Right ventricle myocardium superior (tissue), 1 donor: ENCODE measurements around the gene HTR3E. TPM values are rescaled to one million over a fixed set of nuclear protein-coding genes. Genes with fewer than 3 reads are reported as not detected.
"Not testable (repeated sequence)": the region's sequence is repeated elsewhere in the genome, so short reads cannot be mapped to it uniquely, and the experiment has no call there.

ENCODE experiments used
- ATAC-seq: fragments of 200-7000 bp; cut with Tn5 transposase; one replicate; pipeline ENCODE4 v1.9.1; 2020; ENCODE audit warnings: mild to moderate bottlenecking; ENCODE audit not compliant: poor library complexity
- DNase-seq: peaks from one replicate; pipeline ENCODE4 v3.0.0-alpha.2; 2020
- intact Hi-C: fragments of 100-400 bp; cut with DNase I; formaldehyde crosslinking; loops from one replicate; pipeline ENCODE4 v1.11.2; 2022
- long read RNA-seq: library from polyadenylated mRNA; unstranded; transcript quantifications from one replicate; pipeline ENCODE4 v2.0.0, GENCODE V29; 2021
- total RNA-seq: library from RNA; stranded (reverse); fragmentation: NEBNext Ultra II Directional; extraction: Animal tissue kit (Norgen Biotek cat#: 25700); gene quantifications from one replicate; pipeline ENCODE4 v1.2.1, GENCODE V29; 2021
- donor health status: DM: no; HTN: yes; CAD: no; lungs with severe emphysema.

HTR3E gene
- total RNA-seq: not detected
- long read RNA-seq: 0 reads

DNA sequence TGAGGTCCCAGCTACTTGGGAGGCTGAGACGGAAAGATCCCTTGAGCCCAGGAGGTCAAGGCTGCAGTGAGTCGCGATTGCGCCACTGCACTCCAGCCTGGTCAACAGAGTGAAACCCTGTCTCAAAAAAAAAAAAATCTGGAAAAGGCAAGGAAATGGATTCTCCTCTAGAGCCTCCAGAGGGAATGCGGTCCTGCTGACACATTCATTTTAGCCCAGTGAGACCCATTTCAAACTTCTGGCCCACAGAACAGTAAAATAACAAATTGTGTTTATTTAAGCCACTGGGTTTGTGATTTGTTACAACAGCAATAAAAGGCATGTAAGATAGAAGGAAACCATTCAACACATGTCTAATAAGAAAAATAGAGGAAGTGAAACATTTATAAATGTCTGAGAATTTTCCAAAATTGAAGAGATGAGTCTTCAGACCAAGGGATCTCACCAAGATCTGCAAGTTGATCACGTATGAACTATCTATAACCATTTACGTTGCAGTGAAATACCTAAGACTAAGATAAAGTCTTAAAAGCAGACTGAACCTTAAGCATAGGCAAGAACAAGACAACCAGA lies at the start of gene HTR3E:
Gene HTR3E (plus strand): TSS at position 254 of the 573 bp plus-strand sequence. CDS start 466 bp downstream, outside the sequence.
- intact Hi-C loops: no loop called here
- no peak for ATAC-seq

DNA sequence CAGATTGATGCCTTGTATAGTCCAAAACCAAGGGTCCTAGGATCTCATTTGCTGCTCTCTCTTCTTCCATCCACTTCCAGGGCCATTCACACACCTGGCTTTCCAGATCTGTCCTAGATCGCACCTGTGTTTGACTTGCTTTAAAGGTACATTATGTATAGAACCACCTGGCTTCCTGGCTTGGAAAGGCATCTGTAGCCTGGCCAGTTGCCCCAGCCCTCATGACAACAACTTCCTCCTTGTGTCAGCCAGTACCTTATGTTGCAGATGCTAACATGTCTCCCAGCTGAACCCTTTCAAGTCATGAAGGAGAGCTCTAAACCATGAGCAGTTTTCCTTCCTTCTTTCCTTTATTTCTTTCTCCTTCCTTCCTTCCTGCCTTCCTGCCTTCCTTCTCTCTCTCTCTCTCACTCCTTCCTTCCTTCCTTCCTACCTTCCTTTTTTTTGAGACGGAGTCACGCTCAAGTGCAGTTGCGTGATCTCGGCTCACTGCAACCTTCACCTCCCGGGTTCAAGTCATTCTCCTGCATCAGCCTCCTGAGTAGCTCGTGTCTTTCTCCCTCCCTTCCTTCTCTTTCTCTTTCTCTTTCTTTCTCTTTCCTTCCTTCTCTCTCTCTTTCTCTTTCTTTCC lies 46.5 kb upstream of the HTR3E start:
- DNase-seq: no peak
- no peak for ATAC-seq
- intact Hi-C loops: no loop called here

More for the DNA sequence above, at the start of gene HTR3E:
- no peak for DNase-seq

- DNase-seq: no peak
- intact Hi-C loops: no loop called here
These were observed 44.1 kb upstream of the HTR3E start, which contains the start of gene HTR3C for GRCh38 chr3:184052767-184053166. Gene HTR3C (plus strand): TSS chr3:184053047. CDS start chr3:184053081, 34 bp downstream.

DNA sequence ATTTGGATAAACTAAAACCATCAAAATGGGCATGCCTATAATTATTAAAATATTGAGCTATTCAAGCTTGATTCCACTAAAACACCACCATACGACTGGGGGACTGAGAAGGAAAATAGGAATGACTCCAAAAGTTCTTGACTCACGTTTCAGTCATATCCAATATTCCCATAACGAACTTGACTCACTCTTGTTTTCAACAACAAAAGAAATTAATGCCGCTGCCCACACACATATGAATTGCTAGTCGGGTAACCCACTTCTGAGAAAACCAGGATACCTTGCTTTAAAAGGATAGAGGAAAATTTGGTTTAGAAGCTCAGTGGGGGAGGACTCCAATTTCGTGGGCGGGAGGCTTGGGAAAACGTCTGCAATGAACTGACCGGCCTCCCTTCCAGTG lies 38.8 kb upstream of the HTR3E start:
- intact Hi-C loops: no loop called here
- DNase-seq (no peak), ATAC-seq (no peak)

More at GRCh38 chr3:184052767-184053166, 44.1 kb upstream of the HTR3E start, which contains the start of gene HTR3C:
- ATAC-seq: no peak

DNA sequence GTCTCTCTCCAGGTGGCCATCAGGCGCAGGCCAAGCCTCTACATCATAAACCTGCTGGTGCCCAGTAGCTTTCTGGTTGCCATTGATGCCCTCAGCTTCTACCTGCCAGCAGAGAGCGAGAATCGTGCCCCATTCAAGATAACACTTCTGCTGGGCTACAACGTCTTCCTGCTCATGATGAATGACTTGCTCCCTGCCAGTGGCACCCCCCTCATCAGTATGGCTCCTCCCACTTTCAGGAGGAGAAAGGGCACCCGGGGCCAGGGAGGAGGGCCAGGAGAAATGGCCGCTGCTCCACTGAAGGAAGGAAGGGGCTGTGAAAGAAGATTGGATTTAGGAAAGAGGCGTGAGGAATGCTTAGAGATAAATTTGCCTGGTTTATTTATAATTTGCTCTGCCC lies 37.4 kb upstream of the HTR3E start:
- intact Hi-C loops: no loop called here
- DNase-seq (no peak), ATAC-seq (no peak)

- DNase-seq (no peak), ATAC-seq (no peak)
- intact Hi-C loops: no loop called here
These were observed 34.2 kb upstream of the HTR3E start for GRCh38 chr3:184062637-184063036.

DNA sequence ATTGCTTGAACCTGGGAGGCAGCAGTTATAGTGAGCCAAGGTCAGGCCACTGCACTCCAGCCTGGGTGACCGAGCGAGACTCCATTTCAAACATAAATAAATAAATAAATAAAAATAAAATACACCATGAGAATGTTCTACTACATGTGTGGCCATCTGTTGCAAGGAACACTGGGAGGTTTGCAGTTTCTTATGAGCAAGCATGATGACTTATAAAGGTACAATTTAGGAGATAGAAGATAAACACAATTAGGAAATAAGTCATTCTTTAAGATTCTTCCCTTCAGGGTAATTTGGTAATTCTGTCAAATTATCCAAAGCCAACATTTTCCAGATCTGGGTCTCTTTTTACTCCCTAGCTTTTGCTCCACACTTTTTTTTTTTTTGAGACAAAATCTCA lies 30.7 kb upstream of the HTR3E start:
- intact Hi-C loops: no loop called here
- ATAC-seq (no peak), DNase-seq (no peak)

DNA sequence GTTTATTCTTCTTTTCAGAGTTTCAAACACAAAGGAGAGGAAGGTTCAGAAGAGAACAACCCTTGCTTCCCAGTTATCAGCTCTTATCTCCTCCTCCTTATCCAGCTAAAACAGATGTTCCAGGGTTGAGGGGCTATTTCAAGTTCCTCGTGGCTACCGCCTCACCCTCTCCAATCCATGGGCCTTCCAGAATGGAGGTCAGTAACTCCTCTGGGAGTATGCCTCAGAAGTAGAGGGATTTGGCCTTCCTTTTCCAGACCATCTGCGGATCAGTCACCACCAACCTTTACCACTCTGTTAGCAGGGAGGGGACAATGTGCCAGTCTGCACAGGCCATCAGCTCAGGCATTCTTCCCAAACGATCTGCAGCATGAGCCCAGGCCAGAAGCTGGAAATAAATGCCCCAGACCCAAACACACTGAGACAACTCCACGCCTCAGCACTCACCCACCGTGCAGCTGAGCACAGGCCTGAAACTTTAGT lies 29.2 kb upstream of the HTR3E start:
- intact Hi-C loops: no loop called here
- DNase-seq: no peak
- ATAC-seq: no peak

DNA sequence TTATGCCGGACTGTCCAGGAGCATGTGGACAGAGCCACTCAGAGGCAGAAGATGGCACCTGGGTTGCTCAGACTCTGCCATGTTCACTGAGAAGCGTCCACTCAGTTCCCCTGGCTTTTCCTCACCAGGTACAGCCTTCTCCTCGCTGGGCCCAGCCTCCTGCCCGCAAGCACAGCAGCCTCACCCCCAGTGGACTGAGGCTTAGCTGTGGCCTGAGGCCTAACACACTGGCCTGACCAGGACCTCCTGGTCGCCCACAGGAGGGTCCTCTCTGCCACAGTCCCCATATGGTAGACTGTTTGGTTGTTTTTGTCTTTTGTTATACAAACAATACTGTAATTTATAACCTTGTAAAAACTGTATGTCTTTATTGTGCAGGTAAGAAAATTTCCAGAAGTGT lies 28.5 kb upstream of the HTR3E start:
- DNase-seq: no peak
- intact Hi-C loops: no loop called here
- ATAC-seq: no peak

- intact Hi-C loops, DNase-seq, ATAC-seq: not testable (repeated sequence)
These were observed 25.7 kb upstream of the HTR3E start for GRCh38 chr3:184071142-184071541.

- no peak for DNase-seq
- intact Hi-C loops: no loop called here
- ATAC-seq: no peak
These were observed 23.2 kb upstream of the HTR3E start for GRCh38 chr3:184073621-184074020.

GRCh38 chr3:184075901-184076300 lies 21.0 kb upstream of the HTR3E start:
- intact Hi-C loops: no loop called here
- ATAC-seq (no peak), DNase-seq (no peak)

- no peak for ATAC-seq
- no peak for DNase-seq
- intact Hi-C loops: no loop called here
These were observed 19.0 kb upstream of the HTR3E start for GRCh38 chr3:184077881-184078280.

GRCh38 chr3:184078851-184079250 lies 18.0 kb upstream of the HTR3E start:
- intact Hi-C loops: no loop called here
- DNase-seq: no peak

GRCh38 chr3:184081116-184081830 lies 15.6 kb upstream of the HTR3E start:
- DNase-seq (no peak), ATAC-seq (no peak)
- intact Hi-C loops: no loop called here

More at GRCh38 chr3:184078851-184079250, 18.0 kb upstream of the HTR3E start:
- ATAC-seq: no peak

- intact Hi-C loops: no loop called here
- no peak for ATAC-seq
- DNase-seq: no peak
These were observed 14.8 kb upstream of the HTR3E start for GRCh38 chr3:184082034-184082433.

- DNase-seq (no peak), ATAC-seq (no peak)
- intact Hi-C loops: no loop called here
These were observed 14.4 kb upstream of the HTR3E start for GRCh38 chr3:184082465-184082864.

- ATAC-seq: no peak
- intact Hi-C loops: no loop called here
- DNase-seq: no peak
These were observed 11.4 kb upstream of the HTR3E start for GRCh38 chr3:184085389-184085852.

- DNase-seq (no peak), ATAC-seq (no peak)
- intact Hi-C loops: no loop called here
These were observed 4.7 kb upstream of the HTR3E start for GRCh38 chr3:184092199-184092598.

- intact Hi-C loops: no loop called here
- ATAC-seq: no peak
- no peak for DNase-seq
These were observed 692 bp downstream of the HTR3E start for GRCh38 chr3:184097556-184097955.
